ENCODE data around the gene CPS1. TPM values are rescaled to one million over a fixed set of nuclear protein-coding genes. Genes with fewer than 3 reads are reported as not detected.

Gene CPS1
- total RNA-seq, 2 experiments from 2014 or later, result 2.6 to 2.8 TPM

DNA sequence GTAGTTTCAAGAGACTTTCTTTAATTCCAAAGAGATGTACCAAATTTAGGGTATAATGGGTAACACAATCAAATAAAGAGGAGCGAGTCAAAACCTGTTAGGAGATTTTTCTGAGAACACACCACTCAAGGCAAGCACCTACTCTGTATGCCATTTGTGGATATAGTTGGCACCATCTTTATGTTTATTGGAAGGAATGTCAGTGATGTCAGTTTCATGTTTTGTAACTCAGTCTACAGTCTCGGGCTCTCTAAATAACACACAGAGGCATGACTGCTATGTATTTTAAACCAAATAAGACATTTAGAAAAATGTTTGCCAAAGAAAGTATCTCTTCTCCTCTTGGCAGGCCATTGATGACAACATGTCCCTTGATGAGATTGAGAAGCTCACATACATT is 59.7 kb downstream of the CPS1 start:
- Mint-ChIP-seq H3K4me3 (no peak overlapping the region), H3K36me3 (no peaks in the 10 kb centered on the region), H3K9me3 (no peaks in the 10 kb centered on the region), H3K4me1 (no peaks in the 10 kb centered on the region), H3K27ac (no peak overlapping the region), H3K27me3 (no peaks in the 10 kb centered on the region)
- no peak for DNase-seq

DNA sequence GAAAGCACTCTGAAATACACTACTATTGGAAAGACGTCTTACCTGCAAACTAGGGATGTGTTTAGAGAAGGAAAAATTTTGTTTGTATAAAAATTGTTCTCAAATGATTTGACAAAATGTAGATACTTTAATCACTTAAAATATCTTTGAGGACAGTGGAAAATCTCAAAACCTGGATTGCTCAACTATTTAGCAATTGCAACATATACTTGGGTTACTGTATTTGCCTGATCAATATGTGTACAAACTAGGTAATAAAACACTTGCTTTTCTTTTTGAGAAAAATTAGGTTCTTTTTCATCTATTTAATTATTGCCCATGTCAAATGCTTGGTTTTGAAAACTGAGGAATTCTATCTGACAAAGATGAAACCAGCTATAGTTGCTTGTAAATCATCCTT is 60.9 kb downstream of the CPS1 start:
- DNase-seq, result no peak
- no peaks in the 10 kb centered on the region for H3K4me1 Mint-ChIP-seq
- H3K36me3 Mint-ChIP-seq, result no peaks in the 10 kb centered on the region
- no peaks in the 10 kb centered on the region for H3K9me3 Mint-ChIP-seq
- no peak overlapping the region for H3K27ac Mint-ChIP-seq
- H3K4me3 Mint-ChIP-seq, result no peak overlapping the region
- no peaks in the 10 kb centered on the region for H3K27me3 Mint-ChIP-seq

DNA sequence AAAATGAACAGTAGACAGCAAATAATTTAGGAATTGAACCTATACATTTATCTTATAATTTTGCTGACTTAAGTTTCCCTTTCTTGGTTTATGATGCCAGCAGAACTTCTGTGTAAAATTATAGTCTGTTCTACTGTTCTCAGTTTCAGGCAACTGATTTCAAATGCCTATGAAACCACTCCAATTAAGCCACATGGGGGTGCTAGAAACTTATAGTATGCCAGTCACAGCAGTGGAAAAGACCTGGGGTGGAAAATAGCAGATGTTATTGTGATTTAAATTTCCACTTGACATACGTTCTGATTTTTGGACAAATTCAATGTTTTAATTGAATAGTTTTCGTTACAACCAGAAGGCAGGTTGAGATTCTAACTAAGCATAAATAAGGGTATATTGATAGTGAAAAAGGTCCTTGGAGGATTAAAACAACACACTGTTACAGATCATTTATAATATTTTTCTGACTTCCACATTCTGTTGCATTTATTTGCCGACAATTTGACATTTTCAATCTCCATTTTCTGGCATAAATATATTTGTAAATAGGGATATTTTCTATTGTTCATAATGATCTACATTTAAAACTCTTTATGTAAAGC is 61.4 kb downstream of the CPS1 start:
- no peak overlapping the region for H3K4me3 Mint-ChIP-seq
- H3K27ac Mint-ChIP-seq, result no peak overlapping the region
- no peaks in the 10 kb centered on the region for H3K9me3 Mint-ChIP-seq
- no peaks in the 10 kb centered on the region for H3K4me1 Mint-ChIP-seq
- H3K36me3 Mint-ChIP-seq, result no peaks in the 10 kb centered on the region
- no peak for DNase-seq
- no peaks in the 10 kb centered on the region for H3K27me3 Mint-ChIP-seq

DNA sequence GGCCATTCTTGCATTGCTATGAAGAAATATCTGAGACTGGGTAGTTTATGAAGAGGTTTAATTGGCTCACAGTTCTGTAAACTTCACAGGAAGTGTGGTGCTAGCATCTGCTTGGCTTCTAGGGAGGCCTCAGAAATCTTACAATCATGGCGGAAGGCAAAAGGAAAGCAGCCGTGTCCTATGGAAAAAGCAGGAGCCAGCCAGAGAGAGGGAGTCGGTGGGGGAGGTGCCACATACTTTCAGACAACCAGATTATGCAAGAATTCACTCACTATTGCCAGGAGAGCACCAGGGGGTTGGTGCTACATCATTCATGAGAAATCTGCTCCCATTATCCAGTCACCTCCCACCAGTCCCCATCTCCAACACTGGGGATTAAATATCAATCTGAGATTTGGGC is 64.1 kb downstream of the CPS1 start:
- Mint-ChIP-seq H3K4me1 (no peaks in the 10 kb centered on the region), H3K27me3 (no peaks in the 10 kb centered on the region), H3K9me3 (no peaks in the 10 kb centered on the region), H3K4me3 (no peak overlapping the region), H3K36me3 (no peaks in the 10 kb centered on the region), H3K27ac (no peak overlapping the region)
- DNase-seq, result no peak

DNA sequence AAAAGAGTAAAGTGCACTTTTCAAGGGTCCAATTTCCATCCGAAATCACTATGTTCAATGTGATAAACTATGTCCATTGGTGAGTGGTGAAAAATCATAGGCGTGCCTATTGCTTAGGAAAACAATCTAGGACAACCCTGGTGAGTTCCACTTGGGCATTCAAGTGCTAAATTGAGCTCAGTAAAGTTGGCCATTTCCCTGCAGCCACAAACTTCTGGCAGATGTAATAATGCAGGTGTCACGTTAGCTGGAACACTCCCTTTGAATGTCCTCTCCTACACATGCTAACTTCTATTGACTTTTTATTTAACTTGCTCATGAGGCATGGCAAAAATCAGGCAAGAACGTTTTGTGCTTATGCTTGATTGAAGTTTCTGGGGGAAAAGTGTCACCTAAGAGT is 67.1 kb downstream of the CPS1 start:
- H3K4me1 Mint-ChIP-seq, result no peaks in the 10 kb centered on the region
- H3K4me3 Mint-ChIP-seq, result no peak overlapping the region
- DNase-seq, result no peak
- H3K27me3 Mint-ChIP-seq, result no peaks in the 10 kb centered on the region
- H3K27ac Mint-ChIP-seq, result no peak overlapping the region
- H3K9me3 Mint-ChIP-seq, result no peaks in the 10 kb centered on the region
- H3K36me3 Mint-ChIP-seq, result no peaks in the 10 kb centered on the region

DNA sequence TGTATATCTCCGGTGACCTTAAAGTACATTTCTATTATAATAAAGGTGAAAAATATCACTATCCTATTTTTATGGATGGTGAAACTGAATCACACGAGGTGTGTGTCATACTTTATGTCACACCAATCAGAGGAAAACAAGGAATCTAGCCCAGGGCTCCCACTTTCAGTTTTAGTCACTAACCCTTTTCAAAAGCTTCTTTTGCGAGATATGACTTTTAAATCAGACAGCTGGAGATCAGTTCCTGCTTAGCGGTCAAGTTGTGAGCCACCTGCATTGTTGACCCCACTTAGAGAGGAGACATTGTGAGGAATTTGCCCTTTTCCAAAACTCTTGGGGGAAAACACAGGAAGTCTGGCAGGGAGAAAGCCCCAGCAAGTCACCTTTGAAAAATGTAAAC is 70.5 kb downstream of the CPS1 start:
- H3K27ac Mint-ChIP-seq, result no peak overlapping the region
- no peak for DNase-seq
- no peaks in the 10 kb centered on the region for H3K27me3 Mint-ChIP-seq
- H3K4me3 Mint-ChIP-seq, result no peak overlapping the region
- H3K9me3 Mint-ChIP-seq, result no peaks in the 10 kb centered on the region
- no peaks in the 10 kb centered on the region for H3K4me1 Mint-ChIP-seq
- H3K36me3 Mint-ChIP-seq, result no peaks in the 10 kb centered on the region

DNA sequence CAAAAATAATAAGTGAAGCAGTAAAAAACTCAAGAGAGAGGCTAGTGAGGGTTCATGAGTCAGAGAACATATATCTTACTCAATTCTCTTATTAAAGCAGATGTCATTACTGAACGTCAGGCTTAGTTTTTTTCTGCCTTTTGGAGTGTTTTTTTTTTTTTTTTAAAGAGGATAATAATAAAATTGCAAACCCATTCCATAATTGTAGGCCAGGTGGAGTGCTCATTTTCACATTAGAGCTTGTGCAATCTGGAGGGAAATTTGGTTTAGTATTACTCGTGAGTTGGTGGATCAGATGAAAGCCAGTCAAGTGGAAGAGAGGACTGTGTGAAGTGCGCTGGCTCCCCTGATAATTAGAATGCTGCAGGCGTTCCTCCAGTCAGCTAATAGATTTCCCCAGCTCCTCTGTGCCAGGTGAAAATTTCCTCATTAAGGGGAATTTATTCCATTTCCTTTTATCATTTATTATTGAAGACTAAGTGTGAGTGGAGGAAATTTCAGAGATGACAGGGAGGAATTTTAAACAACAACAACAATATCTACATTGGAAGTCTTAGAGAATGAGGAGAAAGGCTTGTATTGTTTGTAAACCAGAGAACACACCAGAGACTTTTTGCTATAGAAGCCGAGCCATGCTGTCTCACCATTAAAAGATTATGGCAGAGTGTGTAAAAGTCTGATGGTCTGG is 74.6 kb downstream of the CPS1 start:
- H3K9me3 Mint-ChIP-seq, result no peaks in the 10 kb centered on the region
- H3K27ac Mint-ChIP-seq, result no peak overlapping the region
- H3K4me1 Mint-ChIP-seq, result no peaks in the 10 kb centered on the region
- H3K27me3 Mint-ChIP-seq, result no peaks in the 10 kb centered on the region
- H3K36me3 Mint-ChIP-seq, result no peaks in the 10 kb centered on the region
- no peak overlapping the region for H3K4me3 Mint-ChIP-seq
- DNase-seq, result no peak

DNA sequence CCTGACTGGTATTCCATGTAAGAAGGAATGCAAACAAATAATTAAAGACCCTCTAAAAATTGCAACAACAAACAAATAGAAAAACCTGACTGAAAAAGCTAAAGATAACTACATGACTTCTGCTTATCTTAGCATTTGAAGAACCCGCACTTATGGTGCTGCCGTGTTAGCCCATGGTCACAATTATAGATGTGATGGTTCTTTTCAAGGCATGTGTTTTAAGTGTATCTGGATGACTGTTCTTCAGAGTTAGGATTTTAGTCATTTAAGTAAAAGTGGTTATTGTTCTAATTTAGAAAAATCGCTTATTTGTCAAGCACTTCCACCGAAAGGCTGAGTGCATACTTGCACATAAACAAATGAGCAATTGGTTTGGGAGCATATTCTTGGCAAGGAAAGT is 77.3 kb downstream of the CPS1 start:
- DNase-seq, result no peak
- H3K4me3 Mint-ChIP-seq, result no peak overlapping the region
- no peaks in the 10 kb centered on the region for H3K9me3 Mint-ChIP-seq
- no peaks in the 10 kb centered on the region for H3K36me3 Mint-ChIP-seq
- H3K27me3 Mint-ChIP-seq, result no peaks in the 10 kb centered on the region
- no peaks in the 10 kb centered on the region for H3K4me1 Mint-ChIP-seq
- H3K27ac Mint-ChIP-seq, result no peak overlapping the region

DNA sequence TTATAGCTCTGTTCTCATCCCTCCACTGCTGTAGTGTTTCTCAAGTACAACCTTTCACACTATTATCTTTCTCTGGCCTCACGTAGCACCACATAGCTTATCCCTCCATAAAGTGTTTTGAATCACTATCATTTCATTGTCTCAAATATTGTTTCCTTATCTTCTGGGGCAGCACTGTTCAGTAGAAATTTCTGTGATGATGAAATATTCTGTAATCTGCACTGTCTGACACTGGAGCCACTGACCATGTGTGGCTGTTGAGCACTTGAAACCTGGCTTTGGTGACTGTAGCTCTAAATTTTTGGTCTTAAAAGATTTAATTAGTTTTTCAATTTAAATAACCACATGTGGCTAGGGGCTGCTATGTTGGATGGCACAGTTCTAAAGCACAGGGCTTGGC is 78.9 kb downstream of the CPS1 start:
- Mint-ChIP-seq H3K9me3 (peaks cover 2% of the 10 kb centered on the region), H3K36me3 (no peaks in the 10 kb centered on the region), H3K4me3 (no peak overlapping the region), H3K27me3 (no peaks in the 10 kb centered on the region), H3K27ac (no peak overlapping the region), H3K4me1 (no peaks in the 10 kb centered on the region)
- no peak for DNase-seq

DNA sequence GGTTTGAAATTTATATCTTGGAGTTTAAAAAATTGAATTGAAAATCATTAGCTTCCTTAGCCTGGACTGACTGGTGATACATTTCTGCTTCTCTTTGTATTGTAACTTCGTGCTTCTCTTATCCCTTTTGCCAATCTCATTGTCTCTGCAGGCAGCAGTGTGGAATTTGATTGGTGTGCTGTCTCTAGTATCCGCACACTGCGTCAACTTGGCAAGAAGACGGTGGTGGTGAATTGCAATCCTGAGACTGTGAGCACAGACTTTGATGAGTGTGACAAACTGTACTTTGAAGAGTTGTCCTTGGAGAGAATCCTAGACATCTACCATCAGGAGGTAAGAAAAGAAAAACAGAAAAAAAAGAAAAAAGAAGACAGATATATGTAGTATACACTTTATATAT is 85.9 kb downstream of the CPS1 start:
- H3K9me3 Mint-ChIP-seq, result peaks cover 7% of the 10 kb centered on the region
- no peaks in the 10 kb centered on the region for H3K36me3 Mint-ChIP-seq
- no peak overlapping the region for H3K4me3 Mint-ChIP-seq
- DNase-seq, result no peak
- H3K27me3 Mint-ChIP-seq, result no peaks in the 10 kb centered on the region
- H3K27ac Mint-ChIP-seq, result no peak overlapping the region
- no peaks in the 10 kb centered on the region for H3K4me1 Mint-ChIP-seq

DNA sequence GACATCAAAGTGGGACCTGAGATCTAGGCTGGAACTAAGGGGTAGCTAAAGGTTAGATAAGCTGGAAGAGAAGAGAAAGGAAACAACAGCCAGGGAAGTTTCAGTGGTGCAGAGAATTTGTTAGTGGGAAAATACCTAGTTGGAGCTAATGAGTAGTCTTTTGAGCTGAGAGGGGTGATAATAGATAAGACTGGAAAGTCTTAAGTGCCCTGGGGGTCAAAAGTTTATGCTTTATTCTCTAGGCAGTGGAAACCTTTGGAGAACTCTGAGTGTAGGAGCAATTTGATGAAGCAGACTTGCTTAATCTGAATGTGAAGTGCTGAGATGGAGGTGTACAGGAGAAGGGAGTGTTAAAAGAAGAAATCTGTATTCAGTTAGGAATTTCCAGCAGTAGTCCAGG is 90.8 kb downstream of the CPS1 start:
- Mint-ChIP-seq H3K9me3 (no peaks in the 10 kb centered on the region), H3K4me3 (no peak overlapping the region), H3K27me3 (no peaks in the 10 kb centered on the region), H3K4me1 (no peaks in the 10 kb centered on the region), H3K36me3 (no peaks in the 10 kb centered on the region), H3K27ac (no peak overlapping the region)
- DNase-seq, result no peak

DNA sequence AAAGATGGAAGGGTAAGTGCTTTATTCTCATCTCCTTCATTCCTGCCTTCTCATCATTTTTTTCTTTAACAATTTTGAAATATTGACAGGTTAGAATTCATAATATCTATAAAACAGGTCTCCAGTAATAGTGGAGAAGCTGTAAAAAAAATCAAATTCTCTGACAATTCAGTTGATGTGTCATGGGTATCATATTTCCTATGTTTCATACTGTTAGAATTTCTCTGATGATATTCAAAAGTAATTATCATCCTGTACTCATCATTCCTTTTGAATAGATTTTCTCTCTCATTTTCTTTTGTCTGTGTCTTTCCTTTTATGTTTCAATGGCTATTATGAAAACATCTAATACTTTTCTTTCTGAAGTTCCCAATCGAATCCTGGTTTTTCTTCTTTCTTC is 97.7 kb downstream of the CPS1 start:
- H3K36me3 Mint-ChIP-seq, result no peaks in the 10 kb centered on the region
- H3K9me3 Mint-ChIP-seq, result no peaks in the 10 kb centered on the region
- no peak for DNase-seq
- H3K4me3 Mint-ChIP-seq, result no peak overlapping the region
- H3K27ac Mint-ChIP-seq, result no peak overlapping the region
- no peaks in the 10 kb centered on the region for H3K27me3 Mint-ChIP-seq
- H3K4me1 Mint-ChIP-seq, result no peaks in the 10 kb centered on the region

DNA sequence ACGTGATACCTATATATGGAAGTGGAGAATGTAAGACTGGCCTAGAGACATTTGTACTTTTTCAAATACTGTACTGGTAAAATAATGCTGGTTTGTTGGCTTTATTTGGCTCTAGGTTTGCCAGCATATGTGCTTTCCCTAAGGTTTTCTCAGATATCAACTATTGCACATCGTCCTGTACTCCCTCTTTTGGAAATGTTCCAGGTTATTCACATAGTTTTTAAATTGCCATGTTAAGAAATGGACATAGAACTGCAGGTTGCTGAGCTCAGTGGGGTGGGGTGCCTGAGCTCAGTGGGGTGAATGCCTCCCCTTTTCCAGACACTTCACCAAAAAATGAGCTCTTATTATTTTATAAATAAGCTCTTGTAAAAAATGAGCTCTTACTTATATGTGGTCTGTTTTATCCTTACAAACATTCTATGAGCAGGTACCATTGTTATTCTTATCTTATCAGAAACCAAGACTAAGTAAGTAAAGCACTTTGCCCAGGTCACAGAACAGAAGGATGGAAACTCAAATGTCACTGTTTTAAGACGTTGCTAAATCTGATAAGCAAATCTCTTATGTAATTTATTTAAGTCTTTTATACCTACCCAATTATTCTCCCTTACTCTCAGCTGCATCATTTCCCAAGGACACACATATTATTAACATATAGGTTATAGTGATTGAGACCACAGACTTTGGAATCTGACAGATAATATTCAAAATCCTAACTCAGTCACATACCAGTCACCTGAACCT is 99.0 kb downstream of the CPS1 start:
- H3K4me3 Mint-ChIP-seq, result no peak overlapping the region
- H3K27ac Mint-ChIP-seq, result no peak overlapping the region
- H3K36me3 Mint-ChIP-seq, result no peaks in the 10 kb centered on the region
- H3K4me1 Mint-ChIP-seq, result no peaks in the 10 kb centered on the region
- no peaks in the 10 kb centered on the region for H3K9me3 Mint-ChIP-seq
- H3K27me3 Mint-ChIP-seq, result no peaks in the 10 kb centered on the region
- no peak for DNase-seq

DNA sequence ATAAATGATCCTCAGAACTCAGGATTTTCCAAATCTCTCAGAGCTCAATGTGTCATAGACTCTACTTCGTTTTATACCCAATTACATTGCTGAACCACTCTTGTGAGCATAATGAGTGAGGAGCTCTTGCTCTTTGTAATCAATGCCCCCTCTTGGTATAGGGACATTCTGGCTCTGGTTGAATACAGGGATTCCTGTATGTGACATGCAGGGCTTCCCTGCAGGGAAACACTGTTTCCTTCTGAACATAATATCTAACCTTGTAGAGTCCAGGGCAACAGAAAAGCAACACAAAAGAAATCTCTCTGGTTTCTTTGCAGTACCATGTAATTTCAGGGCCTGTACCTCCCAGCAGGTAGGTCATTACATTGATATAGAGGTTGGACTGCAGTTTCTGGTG is 101.5 kb downstream of the CPS1 start:
- H3K4me3 Mint-ChIP-seq, result no peak overlapping the region
- H3K27ac Mint-ChIP-seq, result no peak overlapping the region
- no peaks in the 10 kb centered on the region for H3K27me3 Mint-ChIP-seq

DNA sequence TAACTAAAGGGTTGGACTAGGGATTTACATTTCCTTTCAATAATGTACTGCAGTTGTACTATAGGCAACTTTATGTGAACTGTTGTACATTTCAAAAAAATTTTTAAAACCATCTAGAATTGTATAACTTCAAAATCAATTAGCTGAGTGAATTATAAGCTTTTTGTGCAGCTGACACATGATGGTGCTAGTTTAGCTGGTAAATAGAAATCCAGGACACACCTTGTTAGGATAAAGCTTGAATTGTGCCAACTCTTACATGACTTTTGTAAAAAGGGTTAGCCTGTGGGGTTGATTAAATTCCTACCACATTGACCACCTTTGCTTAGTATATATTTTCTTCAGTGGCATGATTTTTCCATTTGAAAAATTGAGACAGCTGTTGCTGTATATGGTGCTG is 104.4 kb downstream of the CPS1 start:
- Mint-ChIP-seq H3K27me3 (no peaks in the 10 kb centered on the region), H3K36me3 (peaks cover 2% of the 10 kb centered on the region), H3K27ac (no peak overlapping the region), H3K9me3 (peaks cover 2% of the 10 kb centered on the region), H3K4me1 (no peaks in the 10 kb centered on the region), H3K4me3 (no peak overlapping the region)
- no peak for DNase-seq

More for the DNA sequence above, 101.5 kb downstream of the CPS1 start:
- Mint-ChIP-seq H3K4me1 (no peaks in the 10 kb centered on the region), H3K9me3 (peaks cover 2% of the 10 kb centered on the region), H3K36me3 (peaks cover 2% of the 10 kb centered on the region)
- DNase-seq, result no peak

DNA sequence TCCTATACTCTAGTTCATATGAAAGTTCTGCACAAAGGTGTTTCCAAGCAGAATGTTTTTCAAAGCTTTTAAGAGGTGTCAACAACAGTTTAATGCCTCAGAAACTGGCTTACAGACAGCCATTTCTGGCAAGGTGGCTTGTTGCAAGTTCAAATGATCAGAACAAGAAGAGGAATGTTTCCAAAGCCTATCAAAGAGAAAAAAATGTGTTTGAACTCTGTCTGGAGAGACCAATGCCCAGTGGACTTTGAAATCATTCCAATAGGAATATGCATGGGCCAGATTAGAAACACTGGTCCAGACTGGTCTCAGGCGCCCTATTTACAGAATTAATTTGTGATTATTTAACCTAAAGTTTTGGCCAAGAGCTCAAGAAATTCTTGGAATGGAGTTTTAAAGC is 106.2 kb downstream of the CPS1 start:
- Mint-ChIP-seq H3K36me3 (peaks cover 3% of the 10 kb centered on the region), H3K9me3 (peaks cover 3% of the 10 kb centered on the region), H3K27me3 (no peaks in the 10 kb centered on the region), H3K4me3 (no peak overlapping the region), H3K4me1 (no peaks in the 10 kb centered on the region), H3K27ac (no peak overlapping the region)
- DNase-seq, result no peak

All from activated naive CD8-positive, alpha-beta T cell treated with anti-CD3 and anti-CD28 coated beads for 36 hours (primary cell).